Activated CD8-positive, alpha-beta T cell treated with anti-CD3 and anti-CD28 coated beads for 36 hours (primary cell): ENCODE measurements around the gene MEIOB. TPM values are rescaled to one million over a fixed set of nuclear protein-coding genes. Genes with fewer than 3 reads are reported as not detected.
"Not testable (repeated sequence)": the region's sequence is repeated elsewhere in the genome, so short reads cannot be mapped to it uniquely, and the experiment has no call there.

Experiments
- ATAC-seq: fragments of 200-7000 bp; cut with Tn5 transposase; one replicate; pipeline ENCODE4 v1.10.0; 2021; ENCODE audit warnings: mild to moderate bottlenecking, moderate library complexity
- CTCF ChIA-PET: fragments of 350-600 bp; sonication (Branson Sonifier 250); formaldehyde crosslinking; loops from one replicate; lab custom pipeline; 2021; ENCODE audit warnings: antibody characterized with exemption; lab: Charles Lee
- POLR2A ChIA-PET: fragments of 350-600 bp; sonication (Branson Sonifier 250); formaldehyde crosslinking; loops from one replicate; lab custom pipeline; 2021; ENCODE audit warnings: antibody characterized with exemption; lab: Charles Lee
- DNase-seq: peaks from one replicate; pipeline ENCODE4 v3.0.0-alpha.2; 2020
- H3K27ac Mint-ChIP-seq: one replicate; pipeline ENCODE4 v1.8.0; 2021; ENCODE audit warnings: mild to moderate bottlenecking, mixed read lengths
- H3K27me3 Mint-ChIP-seq: one replicate; pipeline ENCODE4 v1.8.0; 2021; ENCODE audit warnings: mixed read lengths
- H3K36me3 Mint-ChIP-seq: one replicate; pipeline ENCODE4 v1.8.0; 2021; ENCODE audit warnings: low read depth, mixed read lengths
- H3K4me1 Mint-ChIP-seq: one replicate; pipeline ENCODE4 v1.8.0; 2021; ENCODE audit warnings: low read depth, mixed read lengths
- H3K4me3 Mint-ChIP-seq: one replicate; pipeline ENCODE4 v1.8.0; 2021; ENCODE audit warnings: mild to moderate bottlenecking, moderate library complexity, mixed read lengths
- H3K9me3 Mint-ChIP-seq: one replicate; pipeline ENCODE4 v1.8.0; 2021; ENCODE audit warnings: mixed read lengths
- CTCF ChIP-seq: fragments of 200-600 bp; IDR thresholded peaks from one replicate; pipeline ENCODE4 v1.8.0; 2022; ENCODE audit warnings: antibody characterized with exemption, mild to moderate bottlenecking
- intact Hi-C: fragments of 100-400 bp; cut with micrococcal nuclease; formaldehyde crosslinking; loops from one replicate; pipeline ENCODE4 v1.10.0; 2022
- total RNA-seq, 2 experiments: library from RNA; stranded (reverse); gene quantifications; one replicate each; pipeline ENCODE4 v1.2.3, GENCODE V29; 2021

Gene MEIOB
- total RNA-seq, 2 experiments from 2014 or later = 0.34 to 0.40 TPM

- no peaks in the 10 kb centered on the region for H3K36me3 Mint-ChIP-seq
- no peak for TF ChIP-seq CTCF
- H3K27ac Mint-ChIP-seq = no peak overlapping the region
- ChIA-PET CTCF (interaction anchor here (1.5 kb wide), 1 partner anchor 178 kb away, joined by 4 read pairs; no protein-coding TSS in a partner anchor), POLR2A (no interaction called here)
- ATAC-seq (no peak), DNase-seq (no peak)
- H3K4me3 Mint-ChIP-seq = no peak overlapping the region
- no peaks in the 10 kb centered on the region for H3K9me3 Mint-ChIP-seq
- intact Hi-C loops = no loop called here
- no peaks in the 10 kb centered on the region for H3K4me1 Mint-ChIP-seq
- H3K27me3 Mint-ChIP-seq = peaks cover 2% of the 10 kb centered on the region
These were observed 31.2 kb upstream of the MEIOB start for GRCh38 chr16:1903220-1903574.

- Mint-ChIP-seq H3K36me3 (no peaks in the 10 kb centered on the region), H3K27ac (no peak overlapping the region), H3K27me3 (peaks cover 2% of the 10 kb centered on the region), H3K4me3 (no peak overlapping the region), H3K9me3 (no peaks in the 10 kb centered on the region), H3K4me1 (no peaks in the 10 kb centered on the region)
- ATAC-seq = no peak
- no peak for DNase-seq
- POLR2A ChIA-PET = no interaction called here
- intact Hi-C loops = no loop called here
- CTCF ChIA-PET = interaction anchor here (0.8 to 1.5 kb wide), 2 partner anchors 90 to 178 kb away, joined by 3 to 4 read pairs; no protein-coding TSS in a partner anchor
- no peak for TF ChIP-seq CTCF
These were observed 30.7 kb upstream of the MEIOB start for GRCh38 chr16:1902547-1903219.

DNA sequence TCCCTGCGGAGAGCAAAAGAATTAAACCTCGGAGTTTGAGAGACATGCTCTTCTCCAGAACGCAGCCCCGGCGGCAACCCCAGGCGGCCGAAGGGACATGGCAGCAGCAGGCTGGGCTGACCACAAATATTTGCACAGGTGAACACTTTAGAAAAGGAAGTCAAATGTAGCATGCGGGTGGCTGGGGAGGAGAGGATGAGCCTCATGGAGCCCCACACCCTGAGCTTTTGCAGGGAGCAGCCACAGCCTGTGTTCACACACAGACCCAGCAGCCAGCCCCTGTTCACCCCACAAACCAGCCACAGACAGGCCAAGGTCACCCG lies 28.4 kb upstream of the MEIOB start:
- Mint-ChIP-seq H3K4me1 (no peaks in the 10 kb centered on the region), H3K4me3 (no peak overlapping the region)

DNA sequence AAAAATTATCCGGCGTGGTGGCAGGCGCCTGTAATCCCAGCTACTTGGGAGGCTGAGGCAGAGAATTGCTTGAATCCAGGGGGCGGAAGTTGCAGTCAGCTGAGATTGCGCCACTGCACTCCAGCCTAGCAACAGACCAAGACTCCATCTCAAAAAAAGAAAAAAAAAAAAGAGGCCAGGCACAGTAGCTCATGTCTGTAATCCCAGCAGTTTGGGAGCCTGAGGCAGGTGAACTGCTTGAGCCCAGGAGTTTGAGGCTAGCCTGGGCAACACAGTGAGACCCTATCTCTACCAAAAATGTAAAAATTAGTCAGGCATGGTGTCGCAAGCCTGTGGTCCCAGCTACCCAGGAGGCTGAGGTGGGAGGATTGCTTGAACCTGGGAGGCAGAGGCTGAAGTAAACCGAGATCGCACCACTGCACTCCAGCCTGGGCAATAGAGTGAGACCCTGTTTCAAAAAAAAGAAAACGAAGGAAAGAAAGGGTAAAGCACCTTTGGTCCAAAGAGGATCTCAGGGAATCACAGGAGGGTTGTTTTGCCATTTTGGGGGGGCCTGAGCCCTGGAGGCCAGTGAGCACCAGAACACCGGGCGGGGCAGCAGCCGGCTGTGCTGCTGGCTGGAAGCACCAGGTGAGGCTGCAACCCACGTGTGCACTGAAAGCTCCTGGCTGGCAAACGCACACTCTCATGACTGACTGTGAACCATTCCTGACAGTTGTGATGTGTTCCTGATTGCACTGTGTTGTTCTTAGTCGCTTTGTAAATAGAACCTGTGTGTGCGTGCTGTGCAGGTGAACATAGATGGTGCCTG lies 27.9 kb upstream of the MEIOB start:
- DNase-seq (no peak), ATAC-seq (no peak)
- no peaks in the 10 kb centered on the region for H3K9me3 Mint-ChIP-seq
- TF ChIP-seq CTCF = no peak
- no peaks in the 10 kb centered on the region for H3K36me3 Mint-ChIP-seq
- no peak overlapping the region for H3K27ac Mint-ChIP-seq
- H3K27me3 Mint-ChIP-seq = no peaks in the 10 kb centered on the region
- CTCF ChIA-PET = interaction anchor here (1.2 kb wide), 1 partner anchor 31 kb away, joined by 3 read pairs; no protein-coding TSS in a partner anchor
- no peaks in the 10 kb centered on the region for H3K4me1 Mint-ChIP-seq
- H3K4me3 Mint-ChIP-seq = no peak overlapping the region
- POLR2A ChIA-PET = no interaction called here
- intact Hi-C loops = no loop called here

More for the DNA sequence above, 28.4 kb upstream of the MEIOB start:
- ATAC-seq (no peak), DNase-seq (no peak)
- intact Hi-C loops = no loop called here
- POLR2A ChIA-PET = no interaction called here
- no peak for TF ChIP-seq CTCF
- no peaks in the 10 kb centered on the region for H3K9me3 Mint-ChIP-seq
- no peak overlapping the region for H3K27ac Mint-ChIP-seq
- no peaks in the 10 kb centered on the region for H3K27me3 Mint-ChIP-seq
- H3K36me3 Mint-ChIP-seq = no peaks in the 10 kb centered on the region
- CTCF ChIA-PET = interaction anchor here (1.2 kb wide), 1 partner anchor 32 kb away, joined by 3 read pairs; no protein-coding TSS in a partner anchor

DNA sequence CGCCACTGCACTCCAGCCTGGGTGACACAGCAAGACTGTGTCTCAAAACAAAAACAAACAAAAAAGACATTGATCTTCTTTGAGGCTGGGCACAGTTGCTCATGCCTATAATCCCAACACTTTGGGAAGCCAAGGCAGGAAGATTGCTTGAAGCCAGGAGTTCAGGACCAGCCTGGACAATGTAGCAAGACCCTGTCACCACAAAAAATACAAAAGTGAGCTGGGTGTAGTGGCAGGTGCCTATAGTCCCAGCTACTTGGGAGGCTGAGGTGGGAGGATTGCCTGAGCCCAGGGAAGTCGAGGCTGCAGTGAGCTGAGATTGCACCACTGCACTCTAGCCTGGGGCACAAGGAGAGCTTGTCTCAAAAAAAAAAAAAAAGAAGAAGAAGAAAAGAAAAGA lies 25.7 kb upstream of the MEIOB start:
- H3K4me3 Mint-ChIP-seq, ATAC-seq, H3K4me1 Mint-ChIP-seq, intact Hi-C loops, POLR2A ChIA-PET, H3K27ac Mint-ChIP-seq, H3K36me3 Mint-ChIP-seq, H3K27me3 Mint-ChIP-seq, H3K9me3 Mint-ChIP-seq, CTCF ChIA-PET, DNase-seq: not testable (repeated sequence)
